Measurements from ENCODE around the gene SUSD6.

GRCh38 chr14:69633238-69633637, 21.8 kb downstream of the SUSD6 start:
- TF ChIP-seq CTCF (IDR thresholded peaks at IDR 0.05; ENCODE audit: poor library complexity): no peak
- no peak for TF ChIP-seq EZH2 (IDR thresholded peaks at IDR 0.05; ENCODE audit: borderline replicate concordance)
